Stimulated activated CD8-positive, alpha-beta memory T cell treated with anti-CD3 and anti-CD28 coated beads, Interleukin-7, amount 100 ng/mL, for 24 hours (primary cell): ENCODE data around the gene PPP2R2C.

Experiments used
- DNase-seq: peaks from one replicate; pipeline ENCODE4 v3.0.0-alpha.2; 2020; ENCODE audit warnings: low read depth

Gene PPP2R2C

GRCh38 chr4:6447672-6448171, 24.7 kb downstream of the PPP2R2C start:
- DNase-seq = no peak

DNA sequence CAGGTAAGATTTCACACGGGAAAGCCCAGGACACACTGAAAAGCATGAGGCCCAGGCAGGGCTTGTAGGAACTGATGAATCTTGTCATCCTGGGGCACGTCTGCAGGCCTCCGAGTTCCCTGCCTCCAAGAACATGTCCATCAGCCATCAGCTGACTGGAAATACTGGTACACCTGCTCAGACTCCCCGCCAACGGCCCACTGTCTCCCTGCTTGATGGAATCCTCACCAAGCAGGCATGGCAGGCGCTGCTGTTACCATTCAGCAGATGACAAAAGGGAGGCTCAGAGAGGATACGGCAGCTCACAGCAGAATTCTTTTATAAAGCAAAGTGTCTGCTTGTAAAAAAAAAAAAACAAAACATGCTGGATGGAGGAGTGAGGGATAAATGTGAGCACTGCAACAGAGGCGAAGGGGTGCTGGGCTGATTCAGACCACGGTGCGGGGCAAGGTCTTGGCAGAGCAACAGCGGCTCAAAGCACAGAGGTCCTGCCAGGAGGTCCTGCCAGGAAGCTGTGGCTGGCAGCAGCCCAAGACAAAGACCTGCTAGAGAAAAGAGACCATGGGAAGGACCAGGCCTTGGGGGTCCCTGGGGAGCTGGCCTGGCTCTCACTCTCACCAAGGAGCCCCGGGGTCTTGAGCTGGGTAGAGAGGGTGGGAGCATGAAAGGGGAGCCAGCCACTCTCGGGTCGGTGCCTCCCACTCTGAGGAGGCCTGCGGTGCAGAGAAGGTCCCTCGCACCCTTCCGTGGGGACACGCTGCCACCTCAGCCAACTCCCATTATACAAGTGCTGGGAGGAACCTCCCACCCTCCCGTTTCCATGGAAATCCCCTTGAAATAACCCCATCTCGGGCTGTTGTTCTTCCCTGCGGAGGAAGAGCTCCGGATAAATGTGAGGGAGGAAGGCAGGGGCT, 25.6 kb downstream of the PPP2R2C start:
- DNase-seq = no peak

- no peak for DNase-seq
Measured at GRCh38 chr4:6446130-6446482, 26.3 kb downstream of the PPP2R2C start.

DNA sequence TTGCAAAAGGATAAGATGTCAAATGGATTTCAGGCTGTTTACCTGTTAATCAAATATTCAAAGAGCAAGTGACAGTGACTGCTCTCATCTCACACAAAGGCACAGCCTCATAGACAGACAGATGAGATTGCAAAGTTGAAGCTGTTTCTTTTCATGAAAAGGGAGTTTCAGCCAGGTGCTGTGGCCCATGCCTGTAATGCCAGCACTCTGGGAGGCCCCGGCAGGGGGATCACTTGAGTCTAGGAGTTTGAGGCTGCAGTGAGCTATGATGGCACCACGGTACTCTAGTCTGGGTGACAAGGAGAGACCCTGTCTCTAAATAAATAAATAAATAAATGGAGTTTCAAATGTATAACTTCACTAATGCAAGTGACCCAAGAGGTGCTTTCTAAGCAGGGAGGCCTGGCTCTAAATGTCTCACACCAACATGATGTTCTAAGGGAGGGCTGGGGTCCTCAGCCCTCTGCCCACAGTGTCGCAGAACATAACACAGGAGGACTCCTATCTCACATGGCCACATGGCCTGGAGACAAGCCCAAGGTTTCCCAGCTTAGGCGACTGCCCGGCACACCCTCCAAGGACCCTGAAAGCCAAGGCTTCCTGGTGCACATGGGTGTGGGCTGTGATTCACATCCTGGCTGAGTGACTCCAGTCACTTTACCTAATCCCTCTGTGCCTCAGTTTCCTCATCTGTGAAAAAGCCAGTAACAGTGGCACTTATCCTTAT, 26.8 kb downstream of the PPP2R2C start:
- no peak for DNase-seq

DNA sequence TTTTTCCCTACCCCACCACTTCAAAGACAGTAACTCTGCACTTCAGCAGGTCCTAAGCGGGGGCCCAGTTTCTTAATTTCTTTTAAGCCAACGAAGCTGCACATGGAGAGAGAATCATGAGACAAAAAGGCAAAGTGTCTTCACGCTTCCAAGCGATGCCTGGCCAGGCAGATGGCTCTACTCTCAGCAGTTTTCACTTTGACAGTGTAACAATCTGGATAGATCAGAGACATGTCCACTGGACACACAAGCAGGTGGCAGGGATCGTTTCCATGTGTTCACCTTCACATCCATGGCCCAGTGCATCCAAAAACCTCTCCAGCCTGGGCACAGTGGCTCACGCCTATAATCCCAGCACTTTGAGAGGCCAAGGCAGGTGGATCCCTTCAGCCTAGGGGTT, 27.8 kb downstream of the PPP2R2C start:
- DNase-seq = no peak

- no peak for DNase-seq
Measured at GRCh38 chr4:6443035-6444023, 29.1 kb downstream of the PPP2R2C start.

DNA sequence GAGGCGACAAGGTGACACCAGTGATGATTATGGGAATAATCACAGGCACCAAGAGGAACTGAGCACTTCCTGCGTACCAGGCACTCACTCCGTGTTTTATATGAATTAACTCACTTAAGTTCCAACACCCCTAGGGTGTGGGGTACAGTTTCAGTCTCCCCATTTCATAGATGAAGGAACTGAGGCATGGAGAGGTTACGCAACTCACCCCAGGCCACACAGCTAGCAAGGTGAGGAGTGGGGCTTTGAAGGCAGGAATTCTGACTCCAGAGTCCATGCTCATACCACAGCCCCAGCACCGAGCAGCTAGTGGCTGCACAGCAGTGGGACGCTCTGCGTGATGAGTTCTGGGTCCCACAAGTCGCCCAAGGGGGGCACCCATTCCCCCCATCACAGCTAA, 29.9 kb downstream of the PPP2R2C start:
- no peak for DNase-seq

DNA sequence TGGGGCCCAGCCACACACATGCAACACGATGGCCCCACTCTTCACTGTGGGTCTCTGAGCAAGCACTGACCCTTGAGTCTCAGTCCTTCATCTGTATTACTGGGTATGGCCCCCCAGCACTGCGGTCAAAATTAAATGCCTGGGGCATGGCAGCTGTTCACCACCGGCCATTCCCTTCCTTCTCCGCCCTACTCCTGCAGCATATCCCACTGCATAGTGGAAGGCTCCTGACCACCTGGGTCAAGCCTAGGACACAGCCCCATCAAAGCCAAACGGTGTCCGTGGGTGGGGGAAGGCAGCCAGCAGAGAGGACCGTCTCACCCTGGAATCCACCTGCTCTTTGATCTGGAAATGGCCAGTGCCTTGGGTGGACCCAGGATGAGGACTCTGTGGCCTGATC, 30.7 kb downstream of the PPP2R2C start:
- no peak for DNase-seq

GRCh38 chr4:6441202-6441582, 31.2 kb downstream of the PPP2R2C start:
- DNase-seq = no peak

DNA sequence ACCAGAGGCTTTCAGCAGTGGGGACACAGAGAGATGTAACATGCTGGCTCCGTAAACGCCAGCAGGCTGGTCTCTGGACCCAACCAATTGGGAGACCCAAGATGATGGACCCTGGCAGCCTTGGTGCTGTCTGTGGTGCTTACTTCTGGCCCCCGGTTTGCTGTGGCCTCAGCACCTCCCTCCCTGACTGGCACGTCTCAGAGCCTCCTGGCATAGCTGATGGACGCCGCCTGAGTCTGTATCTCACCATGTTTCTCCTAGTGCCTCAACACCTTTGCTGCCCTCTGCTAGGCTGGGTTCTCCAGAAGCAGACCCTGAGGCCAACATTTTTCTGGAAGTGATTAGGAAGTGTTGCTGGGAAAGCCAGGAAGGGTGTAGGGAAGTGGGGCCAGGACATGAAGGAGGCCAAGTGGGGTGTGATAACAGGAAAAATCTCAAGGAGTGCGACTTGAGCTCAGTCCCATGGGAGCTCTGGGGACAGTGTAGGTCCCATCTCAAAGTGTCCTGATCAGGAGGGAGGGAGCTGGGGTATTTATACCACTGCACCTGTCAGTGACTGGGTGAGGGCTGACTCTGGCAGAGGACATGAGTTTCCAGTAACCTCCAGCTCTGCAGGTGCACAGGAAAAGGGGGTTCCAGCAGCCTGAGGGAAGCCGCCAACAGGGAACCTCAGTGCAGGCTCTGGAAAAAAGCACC, 31.8 kb downstream of the PPP2R2C start:
- DNase-seq = no peak

DNA sequence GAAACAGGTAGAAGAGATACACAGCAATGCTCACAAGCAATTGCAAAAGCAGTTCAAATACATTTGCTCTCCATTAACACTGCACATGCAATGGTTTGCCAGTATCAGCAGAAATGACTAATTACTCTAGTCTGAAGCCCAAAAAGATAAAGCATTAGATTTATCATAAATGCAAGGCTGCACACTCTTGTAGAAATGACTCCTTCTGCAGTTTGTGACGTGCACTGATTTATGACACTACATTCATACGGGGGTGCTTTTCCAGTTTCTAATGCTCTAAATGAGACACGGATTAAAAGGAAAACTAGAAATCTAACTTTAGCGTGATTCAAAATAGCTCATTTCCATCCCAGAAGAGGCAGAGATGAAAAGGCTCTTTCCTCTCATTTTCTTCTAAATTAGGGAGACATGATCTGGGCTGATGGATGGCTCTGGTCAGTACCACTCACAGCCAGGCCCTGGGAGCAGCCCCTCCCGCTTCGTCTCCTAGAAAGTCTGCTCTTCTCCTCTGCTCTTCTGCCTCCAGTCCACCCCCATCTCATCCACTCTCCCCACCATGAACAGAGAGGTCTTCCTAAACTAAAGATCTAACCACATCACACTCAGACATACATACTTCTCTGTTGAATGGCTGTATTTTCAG, 33.2 kb downstream of the PPP2R2C start:
- DNase-seq = no peak

GRCh38 chr4:6437826-6438238, 34.6 kb downstream of the PPP2R2C start:
- no peak for DNase-seq

GRCh38 chr4:6435010-6435409, 37.4 kb downstream of the PPP2R2C start:
- no peak for DNase-seq

GRCh38 chr4:6430927-6431326, 41.5 kb downstream of the PPP2R2C start:
- DNase-seq = no peak

DNA sequence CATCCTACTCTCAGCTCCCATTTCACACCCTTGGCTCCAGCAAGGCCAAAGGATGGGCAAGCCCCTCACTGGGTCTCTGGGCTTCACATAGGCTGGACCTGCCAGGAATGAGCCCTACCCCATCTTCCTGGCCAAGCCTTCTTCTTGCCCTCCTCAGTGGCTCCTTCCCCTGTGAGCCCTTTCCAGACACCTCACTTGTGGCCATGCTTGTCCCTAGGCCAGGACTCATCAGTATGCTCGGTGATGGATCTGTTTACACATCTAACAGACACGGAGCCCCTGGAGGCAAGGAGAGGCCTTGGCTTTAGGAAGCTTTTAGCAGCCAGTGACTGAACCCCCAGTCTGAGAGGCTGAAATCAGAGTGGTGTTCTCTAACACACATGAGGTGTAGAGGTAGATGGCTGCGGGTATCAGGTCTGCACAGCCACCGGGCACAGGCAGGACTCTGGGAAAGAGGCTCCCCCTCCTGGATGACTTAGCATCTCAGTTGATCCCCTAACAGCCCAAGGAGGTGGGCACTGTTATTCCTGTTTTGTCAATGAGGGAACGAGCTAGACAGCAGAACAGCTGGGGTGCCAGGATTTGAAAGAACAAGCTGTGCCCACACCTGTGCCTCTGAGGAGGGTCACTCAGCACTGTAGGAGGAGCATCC, 44.8 kb downstream of the PPP2R2C start:
- DNase-seq = no peak

DNA sequence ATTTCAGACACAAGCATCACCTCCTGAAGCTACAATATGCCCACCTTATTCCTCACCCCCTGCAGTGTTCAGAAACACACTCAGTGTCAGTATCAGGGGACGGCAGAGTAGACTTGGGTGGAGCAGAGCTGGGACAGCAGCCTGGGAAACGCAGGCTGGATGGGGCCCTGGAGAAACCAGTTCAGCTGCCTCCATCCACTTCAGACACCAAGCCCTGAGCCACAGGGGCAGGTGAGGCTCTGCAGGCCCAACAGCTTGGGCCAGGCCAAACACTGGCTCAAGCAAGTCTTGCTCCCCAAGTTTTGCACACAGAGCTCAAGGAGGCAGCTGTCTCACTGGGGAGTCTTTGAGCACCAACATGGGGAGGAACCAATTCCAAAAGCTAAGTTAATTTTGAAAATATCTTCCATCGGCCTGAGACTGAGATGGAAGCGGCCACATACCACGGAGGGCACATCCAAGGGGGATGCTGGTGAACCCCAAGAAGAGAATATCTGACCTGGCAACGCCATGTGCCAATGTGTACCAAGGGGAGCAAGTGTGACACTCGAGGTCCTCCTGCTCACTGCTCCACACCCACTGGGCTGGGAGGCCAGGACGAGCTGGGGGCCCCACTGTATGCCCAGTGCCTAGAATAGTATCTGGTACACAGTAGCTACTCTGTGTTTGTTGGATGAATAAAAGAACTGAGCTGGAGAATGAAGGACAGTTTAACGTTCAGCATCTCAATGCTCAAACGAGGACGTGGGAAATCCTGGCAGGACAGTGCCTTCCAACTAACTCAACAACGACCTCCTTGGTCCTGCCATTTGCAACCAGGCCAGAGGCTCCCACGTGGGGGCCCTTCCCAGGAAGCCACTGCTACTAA, 45.6 kb downstream of the PPP2R2C start:
- no peak for DNase-seq

GRCh38 chr4:6425911-6426310, 46.5 kb downstream of the PPP2R2C start:
- DNase-seq = no peak

DNA sequence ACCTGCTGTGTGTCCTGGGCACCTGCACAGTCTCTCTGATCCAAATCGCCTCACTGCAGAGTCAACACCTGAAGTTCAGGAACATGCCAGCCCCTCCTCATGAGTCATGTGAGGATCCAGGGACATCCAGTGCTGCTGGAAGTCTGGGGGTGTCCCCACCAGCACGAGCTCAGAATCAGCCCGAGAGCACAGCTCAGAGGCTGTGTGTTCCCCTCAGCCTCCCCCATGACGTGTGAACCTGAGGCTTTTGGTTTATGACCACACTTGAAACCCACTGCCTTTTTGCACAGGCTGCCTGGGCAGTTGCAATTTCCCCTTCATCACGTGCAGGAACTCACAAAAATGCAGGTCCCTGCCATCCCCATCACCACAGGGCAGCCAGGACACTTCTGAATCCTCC, 47.1 kb downstream of the PPP2R2C start:
- DNase-seq = no peak

- DNase-seq = no peak
Measured at GRCh38 chr4:6424425-6424824, 48.0 kb downstream of the PPP2R2C start.
